Endodermal cell (in vitro differentiated cells): ENCODE data around the gene NCKAP5. TPM values are rescaled to one million over a fixed set of nuclear protein-coding genes. Genes with fewer than 3 reads are reported as not detected.

Source experiments
- DNase-seq: peaks from one replicate; pipeline ENCODE4 v3.0.0-alpha.2; 2017
- H3K27ac ChIP-seq: 2 replicates; pipeline ENCODE4 v1.5.1; 2013; ENCODE audit warnings: mild to moderate bottlenecking, low read depth, low read length, moderate library complexity
- H3K27me3 ChIP-seq: 2 replicates; pipeline ENCODE4 v1.6.1; 2013; ENCODE audit warnings: mild to moderate bottlenecking, low read length, moderate library complexity; ENCODE audit not compliant: insufficient read depth, control insufficient read depth, poor library complexity, severe bottlenecking
- H3K36me3 ChIP-seq: 2 replicates; pipeline ENCODE4 v1.7.0; 2013; ENCODE audit warnings: mild to moderate bottlenecking, low read length, moderate library complexity; ENCODE audit not compliant: control insufficient read depth, insufficient read depth
- H3K4me1 ChIP-seq: one replicate; pipeline ENCODE4 v1.7.0; 2013; ENCODE audit warnings: low read length; ENCODE audit not compliant: control insufficient read depth, insufficient read depth
- H3K4me3 ChIP-seq: 2 replicates; pipeline ENCODE4 v1.5.1; 2013; ENCODE audit warnings: mild to moderate bottlenecking, low read length, moderate library complexity
- H3K9ac ChIP-seq: 2 replicates; pipeline ENCODE4 v1.6.1; 2013; ENCODE audit warnings: mild to moderate bottlenecking, low read length, moderate library complexity; ENCODE audit not compliant: poor library complexity, severe bottlenecking; ENCODE audit errors: extremely low read depth
- H3K9me3 ChIP-seq: 2 replicates; pipeline ENCODE4 v1.6.1; 2013; ENCODE audit warnings: mild to moderate bottlenecking, low read length, moderate library complexity; ENCODE audit not compliant: control insufficient read depth
- H3K27ac Mint-ChIP-seq: 2 replicates; pipeline ENCODE4 v1.8.0; 2020; ENCODE audit warnings: mixed read lengths
- H3K27me3 Mint-ChIP-seq: 2 replicates; pipeline ENCODE4 v1.8.0; 2021; ENCODE audit warnings: mild to moderate bottlenecking, mixed read lengths; ENCODE audit not compliant: insufficient read depth
- H3K36me3 Mint-ChIP-seq: 2 replicates; pipeline ENCODE4 v1.8.0; 2020; ENCODE audit warnings: low read depth, mixed read lengths
- H3K4me1 Mint-ChIP-seq: 2 replicates; pipeline ENCODE4 v1.8.0; 2020; ENCODE audit warnings: mixed read lengths
- H3K4me3 Mint-ChIP-seq: 2 replicates; pipeline ENCODE4 v1.8.0; 2020; ENCODE audit warnings: mild to moderate bottlenecking, moderate library complexity, mixed read lengths
- H3K9me3 Mint-ChIP-seq: 2 replicates; pipeline ENCODE4 v1.8.0; 2020; ENCODE audit warnings: mild to moderate bottlenecking, mixed read lengths
- WGBS, 2 experiments: methylation state at CpG; one replicate each; pipeline versions ENCODE4 v1.1.5 to v1.1.7; 2013; ENCODE audit warnings: missing lambda C conversion rate in 2 of 2, mixed read lengths in 1 of 2; ENCODE audit not compliant: insufficient coverage in 1 of 2, insufficient read length in 1 of 2; 5-methylcytosine and 5-hydroxymethylcytosine counted together
- total RNA-seq, 2 donors: library from RNA; stranded (reverse); fragmentation: NEBNext Ultra II Directional in 1 of 2; extraction: Animal tissue kit (Norgen Biotek cat#: 25700) in 1 of 2; gene quantifications; 2 replicates in 1 of 2; 3 replicates in 1 of 2; pipeline ENCODE4 v1.2.1, GENCODE V29; 2021
- TF ChIP-seq, protein P1 (sequence below): fragments of 200-600 bp; sonication (generic); conservative IDR thresholded peaks from 2 replicates; pipeline ENCODE4 v1.5.0; 2021; ENCODE audit warnings: antibody characterized with exemption, mild to moderate bottlenecking

NCKAP5 gene
- total RNA-seq, 2 donors from 2014 or later, result 0.58 to 0.92 TPM

DNA sequence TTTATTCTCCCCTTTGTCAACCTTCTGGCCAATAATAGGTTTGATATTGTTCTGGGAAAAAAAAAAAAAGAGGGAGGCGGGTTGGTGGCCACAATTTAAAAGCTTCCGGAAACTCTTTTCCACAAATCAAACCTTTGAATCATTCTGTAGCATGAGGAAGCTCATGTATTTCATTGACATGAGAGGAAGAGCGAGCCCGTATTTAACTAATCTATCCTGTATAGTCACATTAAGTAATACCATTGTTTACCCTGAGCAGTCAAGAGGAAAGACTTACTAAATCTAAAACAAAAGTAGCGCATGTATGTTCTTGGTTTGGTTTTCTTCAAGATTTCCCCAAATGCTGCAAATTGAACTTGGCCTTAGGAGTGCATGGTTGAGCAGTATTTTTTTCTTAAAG lies 120.1 kb downstream of the NCKAP5 start:
- H3K27ac Mint-ChIP-seq, result no peak overlapping the region
- no peak overlapping the region for H3K4me3 ChIP-seq
- no peaks in the 10 kb centered on the region for H3K36me3 Mint-ChIP-seq
- H3K27ac ChIP-seq, result no peak overlapping the region
- no peak overlapping the region for H3K4me3 Mint-ChIP-seq
- WGBS, 2 experiments, result 88 to 99% methylated on average over 3 to 4 of the region's 5 CpGs
- no peaks in the 10 kb centered on the region for H3K9me3 ChIP-seq
- H3K9ac ChIP-seq, result no peak overlapping the region
- H3K27me3 Mint-ChIP-seq, result no peaks in the 10 kb centered on the region
- TF ChIP-seq, protein P1, sequence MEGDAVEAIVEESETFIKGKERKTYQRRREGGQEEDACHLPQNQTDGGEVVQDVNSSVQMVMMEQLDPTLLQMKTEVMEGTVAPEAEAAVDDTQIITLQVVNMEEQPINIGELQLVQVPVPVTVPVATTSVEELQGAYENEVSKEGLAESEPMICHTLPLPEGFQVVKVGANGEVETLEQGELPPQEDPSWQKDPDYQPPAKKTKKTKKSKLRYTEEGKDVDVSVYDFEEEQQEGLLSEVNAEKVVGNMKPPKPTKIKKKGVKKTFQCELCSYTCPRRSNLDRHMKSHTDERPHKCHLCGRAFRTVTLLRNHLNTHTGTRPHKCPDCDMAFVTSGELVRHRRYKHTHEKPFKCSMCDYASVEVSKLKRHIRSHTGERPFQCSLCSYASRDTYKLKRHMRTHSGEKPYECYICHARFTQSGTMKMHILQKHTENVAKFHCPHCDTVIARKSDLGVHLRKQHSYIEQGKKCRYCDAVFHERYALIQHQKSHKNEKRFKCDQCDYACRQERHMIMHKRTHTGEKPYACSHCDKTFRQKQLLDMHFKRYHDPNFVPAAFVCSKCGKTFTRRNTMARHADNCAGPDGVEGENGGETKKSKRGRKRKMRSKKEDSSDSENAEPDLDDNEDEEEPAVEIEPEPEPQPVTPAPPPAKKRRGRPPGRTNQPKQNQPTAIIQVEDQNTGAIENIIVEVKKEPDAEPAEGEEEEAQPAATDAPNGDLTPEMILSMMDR, result no peak
- H3K9me3 Mint-ChIP-seq, result no peaks in the 10 kb centered on the region
- H3K4me1 ChIP-seq, result peaks cover 12% of the 10 kb centered on the region
- peaks cover 5% of the 10 kb centered on the region for H3K27me3 ChIP-seq
- DNase-seq, result no peak
- H3K36me3 ChIP-seq, result no peaks in the 10 kb centered on the region
- peaks cover 20% of the 10 kb centered on the region for H3K4me1 Mint-ChIP-seq

DNA sequence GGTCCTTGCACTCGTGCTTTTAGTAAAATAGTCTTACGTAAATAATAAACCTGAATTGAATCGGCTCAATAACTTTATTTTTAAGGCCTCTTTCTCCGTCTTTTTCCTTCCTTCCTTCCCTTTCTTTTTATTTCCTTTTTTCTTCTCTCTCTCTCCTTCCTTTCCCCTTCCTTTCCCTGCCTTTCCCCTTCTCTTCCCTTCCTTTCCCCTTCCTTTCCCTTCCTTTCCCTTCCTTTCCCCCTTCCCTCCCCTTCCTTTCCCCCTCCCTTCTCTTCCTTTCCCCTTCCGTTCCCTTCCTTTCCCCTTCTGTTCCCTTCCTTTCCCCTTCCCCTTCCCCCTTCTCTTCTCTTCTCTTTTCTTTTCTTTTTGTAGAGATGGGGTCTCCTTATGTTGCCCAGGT lies 121.0 kb downstream of the NCKAP5 start:
- Mint-ChIP-seq H3K27ac (no peak overlapping the region), H3K4me3 (no peak overlapping the region), H3K4me1 (peaks cover 22% of the 10 kb centered on the region), H3K9me3 (no peaks in the 10 kb centered on the region), H3K27me3 (no peaks in the 10 kb centered on the region), H3K36me3 (no peaks in the 10 kb centered on the region)
- H3K27ac ChIP-seq, result no peak overlapping the region
- H3K4me1 ChIP-seq, result peaks cover 15% of the 10 kb centered on the region
- DNase-seq, result no peak
- WGBS, 2 experiments, result 89 to 91% methylated on average over 4 to 5 of the region's 5 CpGs
- TF ChIP-seq, protein P1, result no peak
- no peak overlapping the region for H3K4me3 ChIP-seq
- no peak overlapping the region for H3K9ac ChIP-seq
- H3K36me3 ChIP-seq, result no peaks in the 10 kb centered on the region
- H3K27me3 ChIP-seq, result peaks cover 5% of the 10 kb centered on the region
- no peaks in the 10 kb centered on the region for H3K9me3 ChIP-seq

GRCh38 chr2:133444465-133444864 lies 123.8 kb downstream of the NCKAP5 start:
- H3K4me1 Mint-ChIP-seq, result peaks cover 25% of the 10 kb centered on the region
- Histone ChIP-seq H3K27ac (no peak overlapping the region), H3K4me3 (no peak overlapping the region), H3K9me3 (no peaks in the 10 kb centered on the region), H3K4me1 (peaks cover 15% of the 10 kb centered on the region), H3K27me3 (peaks cover 5% of the 10 kb centered on the region), H3K9ac (no peak overlapping the region), H3K36me3 (no peaks in the 10 kb centered on the region)
- peaks cover 2% of the 10 kb centered on the region for H3K27me3 Mint-ChIP-seq
- WGBS, 2 experiments, result 74 to 84% methylated on average over 3 of the region's 3 CpGs
- no peak overlapping the region for H3K4me3 Mint-ChIP-seq
- no peaks in the 10 kb centered on the region for H3K36me3 Mint-ChIP-seq
- no peak for DNase-seq
- no peak overlapping the region for H3K27ac Mint-ChIP-seq
- H3K9me3 Mint-ChIP-seq, result no peaks in the 10 kb centered on the region
- TF ChIP-seq, protein P1, result no peak
